Panc1 (cell line): ENCODE measurements around the gene CDC26.

Source experiments
- SIN3A ChIP-seq: IDR thresholded peaks from 2 replicates; pipeline ENCODE4 v1.6.1; 2012; ENCODE audit warnings: low read depth, mild to moderate bottlenecking, low read length, moderate library complexity, borderline replicate concordance; ENCODE audit not compliant: insufficient read depth
- TF ChIP-seq, protein P1 (sequence below): fragments of 450-650 bp; IDR thresholded peaks from 2 replicates; pipeline ENCODE4 v1.5.1; 2017; ENCODE audit warnings: mild to moderate bottlenecking

DNA sequence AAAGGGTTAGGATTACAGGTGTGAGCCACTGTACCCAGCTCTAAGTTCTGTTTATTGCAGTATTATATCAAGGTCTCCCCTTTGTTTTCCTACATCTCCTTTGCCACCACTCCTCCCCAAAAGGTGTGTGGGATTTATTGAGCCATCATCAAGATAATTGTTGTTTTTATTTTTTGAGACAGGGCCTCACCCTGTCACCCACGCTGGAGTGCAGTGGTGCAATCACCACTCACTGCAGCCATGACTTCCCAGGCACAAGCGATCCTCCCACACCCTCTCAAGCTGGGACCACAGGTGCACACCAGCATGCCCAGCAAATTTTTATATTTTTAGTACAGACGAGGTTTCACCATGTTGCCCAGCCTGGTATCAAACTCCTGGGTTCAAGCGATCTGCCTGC is 29.5 kb downstream of the CDC26 start:
- TF ChIP-seq, protein P1, sequence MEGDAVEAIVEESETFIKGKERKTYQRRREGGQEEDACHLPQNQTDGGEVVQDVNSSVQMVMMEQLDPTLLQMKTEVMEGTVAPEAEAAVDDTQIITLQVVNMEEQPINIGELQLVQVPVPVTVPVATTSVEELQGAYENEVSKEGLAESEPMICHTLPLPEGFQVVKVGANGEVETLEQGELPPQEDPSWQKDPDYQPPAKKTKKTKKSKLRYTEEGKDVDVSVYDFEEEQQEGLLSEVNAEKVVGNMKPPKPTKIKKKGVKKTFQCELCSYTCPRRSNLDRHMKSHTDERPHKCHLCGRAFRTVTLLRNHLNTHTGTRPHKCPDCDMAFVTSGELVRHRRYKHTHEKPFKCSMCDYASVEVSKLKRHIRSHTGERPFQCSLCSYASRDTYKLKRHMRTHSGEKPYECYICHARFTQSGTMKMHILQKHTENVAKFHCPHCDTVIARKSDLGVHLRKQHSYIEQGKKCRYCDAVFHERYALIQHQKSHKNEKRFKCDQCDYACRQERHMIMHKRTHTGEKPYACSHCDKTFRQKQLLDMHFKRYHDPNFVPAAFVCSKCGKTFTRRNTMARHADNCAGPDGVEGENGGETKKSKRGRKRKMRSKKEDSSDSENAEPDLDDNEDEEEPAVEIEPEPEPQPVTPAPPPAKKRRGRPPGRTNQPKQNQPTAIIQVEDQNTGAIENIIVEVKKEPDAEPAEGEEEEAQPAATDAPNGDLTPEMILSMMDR, result no peak
- TF ChIP-seq SIN3A, result no peak
